Heart left ventricle (tissue), 13 donors: ENCODE results near the gene NFAT5.
"Not testable (repeated sequence)": the region's sequence is repeated elsewhere in the genome, so short reads cannot be mapped to it uniquely, and the experiment has no call there.

Experiments
- POLR2A ChIP-seq, 2 donors: fragments of 450-650 bp; IDR thresholded peaks; one replicate each; pipeline ENCODE4 v1.6.1; 2017; ENCODE audit warnings: antibody characterized with exemption in 2 of 2, mild to moderate bottlenecking in 2 of 2, moderate library complexity in 2 of 2
- TF ChIP-seq, protein P1 (sequence below), 12 donors: fragments of 200-600 bp; sonication (generic) in 4 of 12; IDR thresholded peaks; one replicate each; pipeline versions ENCODE4 v1.5.0 to v1.8.0; 2018 to 2022; ENCODE audit warnings: antibody characterized with exemption in 12 of 12, mild to moderate bottlenecking in 5 of 12
- donor health status: ischemic (EF 13 %, LVEDD 7.1; RV severe dilation, severe dysfunction).
- donor health status: DM: no; HTN: yes; CAD: no.
- donor health status: DM: no; HTN: no; CAD: no.
- donor health status: ischemic (EF 25% LVEDD 6.9; RV normal size, moderate dysfunction).
- donor health status: ischemic (EF 25% LVEDD 5.7; RV mildly dilated, moderate dysfunction).
- donor health status: ischemic (EF 35%, LVEDD 5.7; RV mildly dilated, moderate dysfunction).
- donor health status: nonischemic (EF 11% LVEDD 7.7; RV severe dilation, severe dysfunction).
- donor health status: DM: yes; HTN: yes; CAD: no.
- donor health status: PGD.
- donor health status: ischemic (EF 29% LVEDD 5.4; RV normal size, mild dysfunction).
- donor health status: nonischemic (EF 23%, LVEDD 6.1; RV moderate dilation, normal function).

DNA sequence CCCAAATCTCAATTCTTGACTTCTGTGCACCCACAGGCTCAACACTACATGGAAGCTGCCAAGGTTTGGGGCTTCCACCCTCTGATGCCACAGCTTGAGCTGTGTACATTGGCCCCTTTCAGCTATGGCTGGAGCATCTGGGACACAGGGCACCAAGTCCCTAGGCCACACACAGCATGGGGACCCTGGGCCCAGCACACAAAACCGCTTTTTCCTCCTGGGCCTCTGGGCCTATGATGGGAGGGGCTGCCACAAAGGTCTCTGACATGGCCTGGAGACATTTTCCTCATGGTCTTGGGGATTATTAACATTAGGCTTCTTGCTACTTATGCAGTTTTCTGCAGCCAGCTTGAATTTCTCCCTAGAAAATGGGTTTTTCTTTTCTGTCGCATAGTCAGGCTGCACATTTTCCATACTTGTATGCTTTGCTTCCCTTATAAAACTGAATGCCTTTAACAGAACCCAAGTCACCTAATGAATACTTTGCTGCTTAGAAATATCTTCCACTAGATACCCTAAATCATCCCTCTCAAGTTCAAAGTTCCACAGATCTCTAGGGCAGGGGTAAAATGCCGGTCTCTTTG is 70.9 kb downstream of the NFAT5 start:
- TF ChIP-seq, protein P1, sequence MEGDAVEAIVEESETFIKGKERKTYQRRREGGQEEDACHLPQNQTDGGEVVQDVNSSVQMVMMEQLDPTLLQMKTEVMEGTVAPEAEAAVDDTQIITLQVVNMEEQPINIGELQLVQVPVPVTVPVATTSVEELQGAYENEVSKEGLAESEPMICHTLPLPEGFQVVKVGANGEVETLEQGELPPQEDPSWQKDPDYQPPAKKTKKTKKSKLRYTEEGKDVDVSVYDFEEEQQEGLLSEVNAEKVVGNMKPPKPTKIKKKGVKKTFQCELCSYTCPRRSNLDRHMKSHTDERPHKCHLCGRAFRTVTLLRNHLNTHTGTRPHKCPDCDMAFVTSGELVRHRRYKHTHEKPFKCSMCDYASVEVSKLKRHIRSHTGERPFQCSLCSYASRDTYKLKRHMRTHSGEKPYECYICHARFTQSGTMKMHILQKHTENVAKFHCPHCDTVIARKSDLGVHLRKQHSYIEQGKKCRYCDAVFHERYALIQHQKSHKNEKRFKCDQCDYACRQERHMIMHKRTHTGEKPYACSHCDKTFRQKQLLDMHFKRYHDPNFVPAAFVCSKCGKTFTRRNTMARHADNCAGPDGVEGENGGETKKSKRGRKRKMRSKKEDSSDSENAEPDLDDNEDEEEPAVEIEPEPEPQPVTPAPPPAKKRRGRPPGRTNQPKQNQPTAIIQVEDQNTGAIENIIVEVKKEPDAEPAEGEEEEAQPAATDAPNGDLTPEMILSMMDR (IDR thresholded peaks at IDR 0.05) = not testable (repeated sequence)
- TF ChIP-seq POLR2A (IDR thresholded peaks at IDR 0.05) = not testable (repeated sequence)
